GM23338 (cell line): Measurements from ENCODE around the gene TAF15.
A peak's percentile ranks its signal among the peaks of the same experiment; 100 is the strongest.

Source experiments
- CREB1 ChIP-seq: fragments of 250-450 bp; sonication (Bioruptor Pico); IDR thresholded peaks from 2 replicates; pipeline ENCODE4 v1.5.0; 2020; ENCODE audit warnings: low read depth, mild to moderate bottlenecking, moderate library complexity
- ETS1 ChIP-seq: IDR thresholded peaks from 2 replicates; pipeline ENCODE4 v1.6.1; 2016; ENCODE audit warnings: antibody characterized with exemption
- EZH2 ChIP-seq: fragments of 200-600 bp; sonication (generic); IDR thresholded peaks from one replicate; pipeline ENCODE4 v1.8.0; 2017; ENCODE audit warnings: antibody characterized with exemption, mild to moderate bottlenecking, low read depth; ENCODE audit not compliant: unreplicated experiment
- EZH2phosphoT487 ChIP-seq: fragments of 200-600 bp; sonication (generic); IDR thresholded peaks from one replicate; pipeline ENCODE4 v1.8.1; 2018; ENCODE audit warnings: antibody characterized with exemption; ENCODE audit not compliant: unreplicated experiment
- JUNB ChIP-seq: IDR thresholded peaks from one replicate; pipeline ENCODE4 v1.6.1; 2016; ENCODE audit warnings: antibody characterized with exemption; ENCODE audit not compliant: unreplicated experiment
- NANOG ChIP-seq: IDR thresholded peaks from 2 replicates; pipeline ENCODE4 v1.6.1; 2016; ENCODE audit warnings: antibody characterized with exemption, borderline replicate concordance
- POLR2AphosphoS5 ChIP-seq: IDR thresholded peaks from 2 replicates; pipeline ENCODE4 v1.6.1; 2016; ENCODE audit warnings: antibody characterized with exemption, low read depth
- STAT1 ChIP-seq: IDR thresholded peaks from one replicate; pipeline ENCODE4 v1.6.1; 2016; ENCODE audit warnings: antibody characterized with exemption; ENCODE audit not compliant: unreplicated experiment
- ZNF114 ChIP-seq: fragments of 250-450 bp; sonication (Bioruptor Pico); IDR thresholded peaks from 2 replicates; pipeline ENCODE4 v1.5.0; 2020; ENCODE audit warnings: mild to moderate bottlenecking, moderate library complexity
- ZNF331 ChIP-seq: fragments of 250-450 bp; sonication (Bioruptor Pico); IDR thresholded peaks from 2 replicates; pipeline ENCODE4 v1.5.0; 2020; ENCODE audit warnings: low read depth, mild to moderate bottlenecking, moderate library complexity
- TF ChIP-seq, protein P1 (sequence below), 2 experiments: fragments of 200-600 bp in 1 of 2; sonication (generic) in 1 of 2; conservative IDR thresholded peaks; 2 replicates each; pipeline versions ENCODE4 v1.5.1 to v1.6.1; 2016 to 2017; ENCODE audit warnings: antibody characterized with exemption in 2 of 2, low read depth in 2 of 2, mild to moderate bottlenecking in 2 of 2, moderate library complexity in 1 of 2
- TF ChIP-seq, protein P2 (sequence below): IDR thresholded peaks from one replicate; pipeline ENCODE4 v1.6.1; 2018; ENCODE audit warnings: antibody characterized with exemption; ENCODE audit not compliant: unreplicated experiment
- TF ChIP-seq, protein P3 (sequence below): fragments of 250-450 bp; sonication (Bioruptor Pico); IDR thresholded peaks from 2 replicates; pipeline ENCODE4 v1.5.0; 2020; ENCODE audit warnings: mild to moderate bottlenecking, moderate library complexity

DNA sequence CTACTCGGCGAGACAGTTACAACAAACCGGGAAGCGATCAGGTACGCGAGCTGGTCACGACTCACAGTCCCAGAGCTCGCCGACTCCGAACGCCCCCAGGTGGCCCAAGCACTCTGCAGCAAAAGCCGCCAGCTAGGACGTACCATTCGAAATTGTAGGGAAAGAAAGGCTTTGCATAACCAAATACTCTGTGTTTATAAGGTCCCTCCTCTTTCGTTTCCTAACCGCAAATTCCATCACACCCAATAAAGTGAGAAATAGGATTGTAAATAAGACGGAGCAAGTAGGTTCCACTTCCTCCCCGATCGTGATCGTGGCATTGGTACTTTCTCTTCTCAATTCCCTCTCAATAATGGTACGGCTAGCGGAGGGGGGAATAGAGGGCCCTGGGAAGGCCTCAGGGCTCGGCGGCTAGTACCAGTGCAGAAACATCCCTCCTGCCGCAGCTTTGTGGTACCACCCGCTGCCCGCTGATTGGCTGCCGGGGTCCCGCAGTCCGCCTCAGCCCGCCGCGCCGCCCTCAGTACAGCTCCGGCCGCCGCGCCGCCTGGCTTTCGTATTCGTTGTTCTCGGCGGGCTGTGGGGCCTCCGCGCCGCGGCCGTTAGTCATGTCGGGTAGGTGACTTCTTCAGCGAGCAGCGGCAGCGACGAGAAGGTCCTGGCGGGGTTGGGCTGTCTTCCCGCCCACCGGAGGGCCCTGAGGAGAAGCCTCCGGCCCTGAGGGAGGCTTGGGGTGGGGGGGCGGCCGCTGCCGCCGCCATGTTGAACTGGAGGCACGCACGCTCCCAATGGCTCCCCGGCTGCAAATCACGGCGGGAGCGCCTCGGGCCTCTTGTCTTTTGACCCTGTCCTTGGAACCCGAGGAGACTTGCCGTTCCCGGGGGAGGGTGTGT, at the start of gene TAF15:
- TF ChIP-seq, protein P1, sequence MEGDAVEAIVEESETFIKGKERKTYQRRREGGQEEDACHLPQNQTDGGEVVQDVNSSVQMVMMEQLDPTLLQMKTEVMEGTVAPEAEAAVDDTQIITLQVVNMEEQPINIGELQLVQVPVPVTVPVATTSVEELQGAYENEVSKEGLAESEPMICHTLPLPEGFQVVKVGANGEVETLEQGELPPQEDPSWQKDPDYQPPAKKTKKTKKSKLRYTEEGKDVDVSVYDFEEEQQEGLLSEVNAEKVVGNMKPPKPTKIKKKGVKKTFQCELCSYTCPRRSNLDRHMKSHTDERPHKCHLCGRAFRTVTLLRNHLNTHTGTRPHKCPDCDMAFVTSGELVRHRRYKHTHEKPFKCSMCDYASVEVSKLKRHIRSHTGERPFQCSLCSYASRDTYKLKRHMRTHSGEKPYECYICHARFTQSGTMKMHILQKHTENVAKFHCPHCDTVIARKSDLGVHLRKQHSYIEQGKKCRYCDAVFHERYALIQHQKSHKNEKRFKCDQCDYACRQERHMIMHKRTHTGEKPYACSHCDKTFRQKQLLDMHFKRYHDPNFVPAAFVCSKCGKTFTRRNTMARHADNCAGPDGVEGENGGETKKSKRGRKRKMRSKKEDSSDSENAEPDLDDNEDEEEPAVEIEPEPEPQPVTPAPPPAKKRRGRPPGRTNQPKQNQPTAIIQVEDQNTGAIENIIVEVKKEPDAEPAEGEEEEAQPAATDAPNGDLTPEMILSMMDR (conservative IDR thresholded peaks at IDR 0.05; ENCODE audit: low read depth in 2 of 2): peak; percentile 66 to 68
- TF ChIP-seq ZNF114 (CRISPR knock-in tag) (no peak), ETS1 (peak; percentile 40; the same call in 1 of the 2 replicates), POLR2AphosphoS5 (peak; percentile 97), CREB1 (CRISPR knock-in tag) (peak; percentile 40), EZH2 (no peak), NANOG (no peak), EZH2phosphoT487 (no peak), JUNB (no peak), STAT1 (no peak), ZNF331 (CRISPR knock-in tag) (no peak)
- TF ChIP-seq, protein P2, sequence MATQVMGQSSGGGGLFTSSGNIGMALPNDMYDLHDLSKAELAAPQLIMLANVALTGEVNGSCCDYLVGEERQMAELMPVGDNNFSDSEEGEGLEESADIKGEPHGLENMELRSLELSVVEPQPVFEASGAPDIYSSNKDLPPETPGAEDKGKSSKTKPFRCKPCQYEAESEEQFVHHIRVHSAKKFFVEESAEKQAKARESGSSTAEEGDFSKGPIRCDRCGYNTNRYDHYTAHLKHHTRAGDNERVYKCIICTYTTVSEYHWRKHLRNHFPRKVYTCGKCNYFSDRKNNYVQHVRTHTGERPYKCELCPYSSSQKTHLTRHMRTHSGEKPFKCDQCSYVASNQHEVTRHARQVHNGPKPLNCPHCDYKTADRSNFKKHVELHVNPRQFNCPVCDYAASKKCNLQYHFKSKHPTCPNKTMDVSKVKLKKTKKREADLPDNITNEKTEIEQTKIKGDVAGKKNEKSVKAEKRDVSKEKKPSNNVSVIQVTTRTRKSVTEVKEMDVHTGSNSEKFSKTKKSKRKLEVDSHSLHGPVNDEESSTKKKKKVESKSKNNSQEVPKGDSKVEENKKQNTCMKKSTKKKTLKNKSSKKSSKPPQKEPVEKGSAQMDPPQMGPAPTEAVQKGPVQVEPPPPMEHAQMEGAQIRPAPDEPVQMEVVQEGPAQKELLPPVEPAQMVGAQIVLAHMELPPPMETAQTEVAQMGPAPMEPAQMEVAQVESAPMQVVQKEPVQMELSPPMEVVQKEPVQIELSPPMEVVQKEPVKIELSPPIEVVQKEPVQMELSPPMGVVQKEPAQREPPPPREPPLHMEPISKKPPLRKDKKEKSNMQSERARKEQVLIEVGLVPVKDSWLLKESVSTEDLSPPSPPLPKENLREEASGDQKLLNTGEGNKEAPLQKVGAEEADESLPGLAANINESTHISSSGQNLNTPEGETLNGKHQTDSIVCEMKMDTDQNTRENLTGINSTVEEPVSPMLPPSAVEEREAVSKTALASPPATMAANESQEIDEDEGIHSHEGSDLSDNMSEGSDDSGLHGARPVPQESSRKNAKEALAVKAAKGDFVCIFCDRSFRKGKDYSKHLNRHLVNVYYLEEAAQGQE: no peak
- TF ChIP-seq, protein P3, sequence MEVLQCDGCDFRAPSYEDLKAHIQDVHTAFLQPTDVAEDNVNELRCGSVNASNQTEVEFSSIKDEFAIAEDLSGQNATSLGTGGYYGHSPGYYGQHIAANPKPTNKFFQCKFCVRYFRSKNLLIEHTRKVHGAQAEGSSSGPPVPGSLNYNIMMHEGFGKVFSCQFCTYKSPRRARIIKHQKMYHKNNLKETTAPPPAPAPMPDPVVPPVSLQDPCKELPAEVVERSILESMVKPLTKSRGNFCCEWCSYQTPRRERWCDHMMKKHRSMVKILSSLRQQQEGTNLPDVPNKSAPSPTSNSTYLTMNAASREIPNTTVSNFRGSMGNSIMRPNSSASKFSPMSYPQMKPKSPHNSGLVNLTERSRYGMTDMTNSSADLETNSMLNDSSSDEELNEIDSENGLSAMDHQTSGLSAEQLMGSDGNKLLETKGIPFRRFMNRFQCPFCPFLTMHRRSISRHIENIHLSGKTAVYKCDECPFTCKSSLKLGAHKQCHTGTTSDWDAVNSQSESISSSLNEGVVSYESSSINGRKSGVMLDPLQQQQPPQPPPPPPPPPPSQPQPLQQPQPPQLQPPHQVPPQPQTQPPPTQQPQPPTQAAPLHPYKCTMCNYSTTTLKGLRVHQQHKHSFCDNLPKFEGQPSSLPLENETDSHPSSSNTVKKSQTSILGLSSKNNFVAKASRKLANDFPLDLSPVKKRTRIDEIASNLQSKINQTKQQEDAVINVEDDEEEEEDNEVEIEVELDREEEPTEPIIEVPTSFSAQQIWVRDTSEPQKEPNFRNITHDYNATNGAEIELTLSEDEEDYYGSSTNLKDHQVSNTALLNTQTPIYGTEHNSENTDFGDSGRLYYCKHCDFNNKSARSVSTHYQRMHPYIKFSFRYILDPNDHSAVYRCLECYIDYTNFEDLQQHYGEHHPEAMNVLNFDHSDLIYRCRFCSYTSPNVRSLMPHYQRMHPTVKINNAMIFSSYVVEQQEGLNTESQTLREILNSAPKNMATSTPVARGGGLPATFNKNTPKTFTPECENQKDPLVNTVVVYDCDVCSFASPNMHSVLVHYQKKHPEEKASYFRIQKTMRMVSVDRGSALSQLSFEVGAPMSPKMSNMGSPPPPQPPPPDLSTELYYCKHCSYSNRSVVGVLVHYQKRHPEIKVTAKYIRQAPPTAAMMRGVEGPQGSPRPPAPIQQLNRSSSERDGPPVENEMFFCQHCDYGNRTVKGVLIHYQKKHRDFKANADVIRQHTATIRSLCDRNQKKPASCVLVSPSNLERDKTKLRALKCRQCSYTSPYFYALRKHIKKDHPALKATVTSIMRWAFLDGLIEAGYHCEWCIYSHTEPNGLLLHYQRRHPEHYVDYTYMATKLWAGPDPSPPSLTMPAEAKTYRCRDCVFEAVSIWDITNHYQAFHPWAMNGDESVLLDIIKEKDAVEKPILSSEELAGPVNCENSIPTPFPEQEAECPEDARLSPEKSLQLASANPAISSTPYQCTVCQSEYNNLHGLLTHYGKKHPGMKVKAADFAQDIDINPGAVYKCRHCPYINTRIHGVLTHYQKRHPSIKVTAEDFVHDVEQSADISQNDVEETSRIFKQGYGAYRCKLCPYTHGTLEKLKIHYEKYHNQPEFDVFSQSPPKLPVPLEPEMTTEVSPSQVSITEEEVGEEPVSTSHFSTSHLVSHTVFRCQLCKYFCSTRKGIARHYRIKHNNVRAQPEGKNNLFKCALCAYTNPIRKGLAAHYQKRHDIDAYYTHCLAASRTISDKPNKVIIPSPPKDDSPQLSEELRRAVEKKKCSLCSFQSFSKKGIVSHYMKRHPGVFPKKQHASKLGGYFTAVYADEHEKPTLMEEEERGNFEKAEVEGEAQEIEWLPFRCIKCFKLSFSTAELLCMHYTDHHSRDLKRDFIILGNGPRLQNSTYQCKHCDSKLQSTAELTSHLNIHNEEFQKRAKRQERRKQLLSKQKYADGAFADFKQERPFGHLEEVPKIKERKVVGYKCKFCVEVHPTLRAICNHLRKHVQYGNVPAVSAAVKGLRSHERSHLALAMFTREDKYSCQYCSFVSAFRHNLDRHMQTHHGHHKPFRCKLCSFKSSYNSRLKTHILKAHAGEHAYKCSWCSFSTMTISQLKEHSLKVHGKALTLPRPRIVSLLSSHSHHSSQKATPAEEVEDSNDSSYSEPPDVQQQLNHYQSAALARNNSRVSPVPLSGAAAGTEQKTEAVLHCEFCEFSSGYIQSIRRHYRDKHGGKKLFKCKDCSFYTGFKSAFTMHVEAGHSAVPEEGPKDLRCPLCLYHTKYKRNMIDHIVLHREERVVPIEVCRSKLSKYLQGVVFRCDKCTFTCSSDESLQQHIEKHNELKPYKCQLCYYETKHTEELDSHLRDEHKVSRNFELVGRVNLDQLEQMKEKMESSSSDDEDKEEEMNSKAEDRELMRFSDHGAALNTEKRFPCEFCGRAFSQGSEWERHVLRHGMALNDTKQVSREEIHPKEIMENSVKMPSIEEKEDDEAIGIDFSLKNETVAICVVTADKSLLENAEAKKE (CRISPR knock-in tag): no peak
